HG02885 (cell line): ENCODE measurements around the gene CCDC40.
"Not testable (repeated sequence)": the region's sequence is repeated elsewhere in the genome, so short reads cannot be mapped to it uniquely, and the experiment has no call there.

Experiments
- ATAC-seq: cut with Tn5 transposase; IDR thresholded peaks from one replicate; pipeline ENCODE4 v1.9.1; 2021; ENCODE audit warnings: mild to moderate bottlenecking; ENCODE audit not compliant: unreplicated experiment, poor library complexity

The CCDC40 gene

DNA sequence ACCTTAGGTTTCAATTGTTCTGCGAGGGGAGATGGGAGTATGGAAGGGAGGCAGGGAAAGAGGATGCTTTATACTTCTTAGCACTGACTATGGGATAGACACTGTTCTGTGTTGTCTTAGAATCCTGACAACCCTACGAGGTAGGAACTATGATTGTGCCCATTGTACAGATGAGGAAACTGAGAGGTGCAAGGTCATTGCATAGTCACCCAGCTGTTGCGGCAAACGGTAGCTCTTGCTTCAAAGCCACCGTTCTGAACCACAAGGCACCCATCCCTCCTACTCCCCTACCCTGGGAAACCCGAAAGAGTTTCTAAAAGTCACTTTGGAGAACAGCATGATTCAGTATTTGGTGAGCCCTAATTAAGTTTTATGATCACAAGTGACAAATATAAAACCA is 7.5 kb downstream of the CCDC40 start:
- ATAC-seq, result no peak

DNA sequence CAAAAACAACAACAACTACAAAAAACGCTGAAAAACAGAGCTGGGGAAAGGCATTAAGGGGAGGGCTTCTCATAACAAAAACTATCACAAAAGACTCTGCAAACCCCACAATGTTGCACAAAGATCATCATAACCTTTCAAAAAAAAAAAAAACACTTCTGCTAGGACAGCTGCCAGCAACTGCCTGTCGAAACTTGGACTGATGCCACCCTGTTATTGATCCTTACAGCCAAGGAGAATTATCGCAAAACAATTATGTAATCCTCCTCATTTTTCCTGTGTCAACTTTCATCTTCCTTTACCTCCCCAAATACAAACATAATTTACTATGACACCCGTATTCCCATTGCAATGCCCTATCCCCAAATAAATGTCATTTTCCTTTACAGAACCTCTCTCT is 9.3 kb downstream of the CCDC40 start:
- ATAC-seq, result no peak

DNA sequence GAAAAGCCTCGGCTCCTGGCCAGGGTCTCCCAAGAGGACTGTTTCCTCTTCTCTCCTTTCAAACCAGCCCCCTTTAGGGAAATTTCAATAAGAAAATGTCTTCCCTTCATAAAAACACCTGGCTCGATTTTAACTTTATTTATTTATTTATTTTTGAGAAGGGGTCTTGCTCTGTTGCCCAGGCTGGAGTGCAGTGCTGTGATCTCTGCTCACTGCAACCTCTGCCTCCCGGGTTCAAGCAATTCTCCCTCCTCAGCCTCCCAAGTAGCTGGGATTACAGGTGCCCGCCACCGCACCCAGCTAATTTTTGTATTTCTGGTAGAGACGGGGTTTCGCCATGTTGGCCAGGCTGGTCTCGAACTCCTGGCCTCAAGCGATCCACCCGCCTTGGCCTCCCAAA is 10.3 kb downstream of the CCDC40 start:
- not testable (repeated sequence) for ATAC-seq

DNA sequence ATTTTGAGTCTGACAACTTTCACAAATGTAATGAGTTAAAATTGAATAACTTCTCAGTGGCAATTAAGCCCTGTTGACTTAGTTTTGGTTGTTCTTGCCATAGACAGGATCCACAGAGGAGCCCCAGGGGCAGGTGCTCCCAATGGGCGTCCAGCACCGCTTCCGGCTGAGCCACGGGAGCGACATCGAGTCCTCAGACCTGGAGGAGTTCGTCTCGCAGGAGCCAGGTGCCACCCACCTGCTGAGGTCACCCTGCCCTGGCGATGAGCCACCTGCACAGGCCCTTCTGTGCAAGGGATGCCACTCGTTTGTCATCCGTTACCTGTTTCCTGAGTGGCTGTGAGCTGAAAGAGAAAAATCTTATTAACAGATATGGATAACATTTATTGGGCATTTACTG is 10.7 kb downstream of the CCDC40 start:
- no peak for ATAC-seq

DNA sequence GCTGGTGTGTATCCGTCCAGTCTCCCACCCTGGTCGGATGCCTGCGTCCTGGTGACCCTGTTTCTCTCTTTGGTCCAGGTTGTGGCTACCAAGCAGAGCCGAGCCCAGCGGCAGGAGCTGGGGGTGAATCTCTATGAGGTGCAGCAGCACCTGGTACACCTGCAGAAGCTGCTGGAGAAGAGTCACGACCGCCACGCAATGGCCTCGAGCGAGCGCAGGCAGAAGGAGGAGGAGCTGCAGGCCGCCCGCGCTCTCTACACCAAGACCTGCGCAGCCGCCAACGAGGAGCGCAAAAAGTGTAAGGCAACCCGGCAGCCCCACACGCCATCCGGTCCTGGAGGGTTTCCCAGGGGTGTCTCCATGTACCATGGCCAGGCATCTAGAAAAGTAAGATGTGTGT is 13.5 kb downstream of the CCDC40 start:
- ATAC-seq, result no peak

DNA sequence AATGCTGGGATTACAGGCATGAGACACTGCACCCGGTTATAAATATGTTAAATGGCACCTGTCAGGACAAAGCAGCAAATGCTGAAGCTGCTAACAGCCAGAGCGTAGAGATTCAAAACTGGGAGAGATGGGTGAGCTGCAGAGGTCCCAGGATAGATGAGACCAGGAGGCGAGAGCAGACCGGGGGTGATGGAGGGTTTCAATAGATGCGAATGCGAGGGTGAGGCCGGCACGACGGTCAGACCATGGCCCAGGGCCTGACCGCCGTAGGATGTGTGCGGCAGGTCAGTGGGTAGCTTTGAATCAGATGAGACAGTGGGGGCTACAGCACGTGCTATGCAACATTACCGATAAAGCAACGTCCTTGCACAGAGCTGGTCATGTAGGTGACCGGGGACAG is 14.3 kb downstream of the CCDC40 start:
- ATAC-seq, result no peak

DNA sequence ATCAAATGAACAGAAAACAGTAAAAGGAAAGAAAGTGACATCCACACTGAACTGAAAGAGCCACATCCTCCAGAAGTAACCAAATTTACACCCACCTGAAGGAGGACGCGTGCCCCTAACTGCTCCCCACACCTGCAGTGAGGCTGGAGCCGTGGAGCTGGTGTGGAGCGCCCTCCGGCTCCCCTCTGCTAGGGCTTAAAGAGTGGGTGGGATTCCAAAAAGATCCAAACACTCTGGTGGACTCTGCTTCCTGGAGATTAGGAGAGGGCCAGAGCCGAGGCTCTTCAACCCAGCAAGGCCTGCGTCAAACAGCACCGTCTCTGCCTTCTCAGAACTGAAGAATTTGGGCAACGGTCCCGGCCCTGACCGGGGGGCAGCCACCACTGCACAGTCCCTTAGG is 15.2 kb downstream of the CCDC40 start:
- no peak for ATAC-seq

DNA sequence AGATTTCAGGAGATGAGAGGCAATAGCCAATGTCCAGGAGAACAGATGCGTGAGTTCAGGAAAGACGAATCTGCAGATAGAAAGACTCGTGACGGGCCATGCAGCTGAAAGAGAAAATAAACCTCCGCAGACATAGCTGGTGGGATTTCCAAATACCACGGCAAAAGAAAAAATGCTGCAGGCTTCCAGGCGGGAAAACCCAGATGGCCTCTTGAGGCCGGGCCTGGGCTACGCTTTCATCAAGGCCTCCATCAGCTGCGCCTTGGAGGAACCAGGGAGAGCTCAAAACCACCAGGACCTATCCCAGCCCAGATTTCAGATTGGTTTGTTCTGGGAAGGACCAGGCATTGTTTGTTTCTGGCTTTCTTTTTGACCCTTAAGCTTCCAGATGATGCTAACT is 16.7 kb downstream of the CCDC40 start:
- no peak for ATAC-seq

DNA sequence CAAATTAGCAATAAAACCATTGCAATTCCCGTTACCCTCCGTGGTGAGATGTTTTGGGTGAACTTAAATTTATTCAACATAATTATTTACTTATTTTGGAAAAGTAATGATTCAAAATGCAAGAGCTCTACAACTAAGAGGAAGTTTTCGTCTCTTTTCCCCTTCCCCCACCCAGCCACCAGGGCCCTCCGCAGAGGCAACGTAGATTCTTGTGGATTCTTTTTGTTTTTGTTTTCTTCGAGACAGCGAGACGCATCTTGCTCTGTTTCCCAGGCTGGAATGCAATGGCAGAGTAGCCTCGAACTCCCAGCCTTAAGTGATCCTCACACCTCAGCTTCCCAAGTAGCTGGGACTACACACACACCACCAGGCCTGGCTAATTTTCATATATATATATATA is 19.2 kb downstream of the CCDC40 start:
- no peak for ATAC-seq

DNA sequence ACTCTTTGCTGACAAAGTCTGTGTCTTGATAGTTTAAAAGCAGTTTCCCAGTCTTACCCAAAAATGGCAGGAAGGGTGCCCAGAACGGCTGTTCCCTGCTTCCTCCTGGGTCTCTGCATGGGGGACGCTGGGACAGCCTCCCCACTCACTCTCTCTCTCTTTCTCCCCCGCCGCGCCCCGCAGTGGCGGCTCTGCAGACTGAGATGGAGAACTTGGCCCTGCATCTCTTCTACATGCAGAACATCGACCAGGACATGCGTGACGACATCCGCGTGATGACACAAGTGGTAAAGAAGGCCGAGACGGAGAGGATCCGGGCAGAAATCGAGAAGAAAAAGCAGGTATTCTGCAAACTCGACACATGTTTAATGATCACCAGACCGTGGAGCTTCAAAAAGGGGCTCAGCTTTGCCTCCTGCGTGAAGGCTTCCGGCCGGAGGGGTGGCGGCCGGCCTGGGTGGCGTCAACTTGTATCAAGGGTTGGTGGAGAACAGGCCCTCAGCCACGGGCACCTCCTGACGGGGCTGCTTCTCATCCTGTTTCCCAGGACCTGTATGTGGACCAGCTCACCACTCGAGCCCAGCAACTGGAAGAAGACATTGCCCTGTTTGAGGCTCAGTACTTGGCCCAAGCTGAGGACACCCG is 22.0 kb downstream of the CCDC40 start:
- no peak for ATAC-seq

DNA sequence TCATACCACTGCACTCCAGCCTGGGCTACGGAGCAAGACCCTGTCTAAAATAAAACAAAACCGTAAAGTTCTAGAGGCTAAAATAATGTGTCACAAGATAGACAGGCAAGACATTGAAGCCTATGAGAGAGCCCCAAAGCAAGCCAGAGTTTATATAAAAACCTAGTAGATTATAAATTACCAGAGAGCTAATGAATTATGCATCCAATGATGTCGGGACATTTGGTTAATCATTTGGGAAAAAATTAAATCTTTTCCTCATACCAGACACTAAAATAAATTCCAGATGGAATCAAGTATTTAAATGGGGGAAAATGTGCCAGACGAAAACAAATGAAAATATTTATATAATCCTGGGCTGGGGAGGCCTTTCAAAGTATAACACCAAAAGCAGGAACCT is 24.2 kb downstream of the CCDC40 start:
- no peak for ATAC-seq

DNA sequence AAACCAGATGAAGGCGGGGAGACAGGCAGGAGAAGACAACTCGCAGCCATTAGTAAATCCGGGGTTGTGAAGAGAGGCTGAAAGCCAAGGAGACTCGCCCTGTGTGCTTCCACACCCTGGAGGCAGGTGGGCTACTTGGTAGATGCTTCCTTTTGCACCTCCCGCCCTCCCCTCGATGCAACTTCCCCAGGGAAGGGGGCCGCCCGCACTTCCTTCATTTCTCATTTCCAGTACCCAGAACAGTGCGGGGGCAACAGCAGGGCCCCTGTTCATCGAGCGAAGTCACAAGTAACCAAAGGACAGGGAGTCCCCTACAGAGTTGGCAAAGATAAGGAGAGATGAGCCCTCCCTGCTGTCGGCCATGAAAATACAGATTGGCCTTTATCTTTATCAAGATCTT is 25.0 kb downstream of the CCDC40 start:
- ATAC-seq, result no peak

DNA sequence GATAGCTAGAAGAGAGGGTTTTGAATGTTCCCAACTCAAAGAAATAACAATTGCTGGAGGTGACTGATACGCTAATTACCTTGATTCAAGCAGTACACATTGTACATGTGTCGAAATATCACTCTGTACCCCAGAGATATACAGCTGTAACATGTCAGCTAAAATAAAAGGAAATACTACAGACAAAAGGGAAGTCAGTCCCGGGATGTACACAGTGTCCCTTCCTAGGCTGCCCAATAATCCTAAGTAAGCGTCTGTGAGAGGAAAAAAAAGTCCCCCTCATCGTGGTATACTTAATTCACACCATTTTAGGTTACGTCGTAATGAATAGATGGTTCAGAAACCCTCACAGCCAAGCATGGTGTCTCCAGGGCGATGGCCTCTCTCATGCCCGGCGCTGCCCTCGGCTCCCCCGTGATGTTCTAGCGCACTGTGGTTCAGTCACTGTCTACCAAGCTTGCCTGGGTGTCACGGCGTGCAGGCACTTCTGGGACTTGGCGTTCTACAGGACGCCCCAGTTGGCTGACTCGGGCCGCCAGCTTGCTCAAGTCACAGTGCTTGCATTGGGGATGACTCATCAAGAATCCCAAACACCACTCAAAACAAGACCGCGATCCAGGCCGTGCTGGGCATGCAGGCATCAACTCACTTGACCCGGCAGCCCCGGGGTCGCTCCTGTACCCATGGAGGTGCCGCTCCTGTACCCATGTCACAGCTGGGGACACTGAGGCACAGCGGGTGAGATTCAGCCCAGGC is 27.6 kb downstream of the CCDC40 start:
- ATAC-seq, result no peak

DNA sequence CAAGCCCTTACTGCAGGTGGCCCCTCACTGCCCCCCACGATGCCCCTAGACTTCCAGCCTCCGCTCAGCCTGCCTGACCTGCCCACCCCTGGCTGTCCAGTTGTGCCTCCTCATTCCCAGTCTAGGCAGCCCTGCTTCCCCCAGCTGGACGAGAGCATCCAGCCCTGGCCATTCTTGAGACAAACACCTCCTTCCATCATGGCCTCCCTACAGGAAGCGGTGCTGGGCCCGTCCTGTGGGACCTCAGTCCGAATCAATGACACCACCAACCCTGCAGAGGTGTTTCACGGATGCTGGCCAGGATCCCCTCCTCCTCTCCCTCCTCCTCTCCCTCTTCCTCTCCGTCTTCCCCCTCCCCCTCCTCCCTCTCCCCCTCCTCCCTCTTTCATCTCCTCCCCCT is 28.3 kb downstream of the CCDC40 start:
- no peak for ATAC-seq

DNA sequence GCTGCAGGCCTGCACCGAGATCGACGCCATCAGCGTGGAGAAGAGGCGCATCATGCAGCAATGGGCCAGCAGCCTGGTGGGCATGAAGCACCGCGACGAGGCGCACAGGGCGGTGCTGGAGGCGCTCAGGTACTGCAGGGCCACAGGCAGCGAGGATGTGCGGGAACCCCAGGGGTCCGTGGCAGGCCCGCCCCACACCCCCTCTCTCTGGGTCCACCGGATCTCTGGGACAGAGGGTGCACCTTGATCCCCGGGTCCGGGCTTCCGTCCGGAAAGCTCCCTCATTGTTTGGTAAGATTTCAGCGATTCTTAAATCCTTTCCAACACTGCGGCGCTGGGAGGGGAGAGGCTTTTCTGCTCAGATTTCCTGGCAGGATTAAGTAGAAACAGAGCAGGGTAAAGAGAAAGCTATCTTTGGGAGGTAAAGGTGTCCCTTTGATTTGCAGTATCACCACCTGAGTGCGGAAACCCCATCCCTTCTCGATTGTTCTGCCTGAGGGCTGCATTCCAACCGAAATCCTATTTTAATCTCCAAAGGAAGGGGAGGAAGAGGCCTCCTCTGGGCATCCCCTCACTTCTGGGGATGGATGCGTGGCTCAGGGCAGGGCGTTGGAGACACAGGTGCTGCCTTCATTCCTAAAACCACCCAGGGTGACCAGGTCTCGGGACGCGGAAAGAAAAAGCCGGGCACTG is 29.2 kb downstream of the CCDC40 start:
- ATAC-seq, result no peak

DNA sequence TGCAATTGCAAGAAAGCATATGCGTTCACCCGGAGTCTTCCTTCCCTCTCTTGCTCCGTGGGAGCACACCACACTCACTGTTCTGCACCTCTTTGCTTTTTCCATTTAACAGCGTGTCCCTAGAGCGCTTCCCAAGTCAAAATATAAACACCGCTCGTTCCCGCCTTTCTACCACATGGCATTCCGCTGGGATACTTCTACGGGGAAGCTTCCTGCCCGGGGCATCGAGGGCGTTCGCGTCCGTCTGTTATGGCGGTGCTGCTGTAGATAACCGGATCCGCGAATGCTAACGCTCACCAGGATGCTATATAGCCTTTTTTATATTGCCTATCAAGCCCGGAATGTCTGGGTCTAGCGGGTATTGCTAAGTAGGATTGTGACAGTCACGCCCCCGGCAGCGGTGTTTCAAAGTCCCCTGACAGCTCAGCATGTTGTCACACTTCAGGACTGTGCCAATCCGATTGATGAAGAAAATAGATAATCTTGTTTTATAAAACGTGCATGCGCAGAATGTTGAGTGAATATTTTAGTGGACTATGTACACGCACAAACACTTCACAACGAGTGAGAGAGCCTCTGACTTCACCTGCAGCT is 31.0 kb downstream of the CCDC40 start:
- ATAC-seq, result no peak

DNA sequence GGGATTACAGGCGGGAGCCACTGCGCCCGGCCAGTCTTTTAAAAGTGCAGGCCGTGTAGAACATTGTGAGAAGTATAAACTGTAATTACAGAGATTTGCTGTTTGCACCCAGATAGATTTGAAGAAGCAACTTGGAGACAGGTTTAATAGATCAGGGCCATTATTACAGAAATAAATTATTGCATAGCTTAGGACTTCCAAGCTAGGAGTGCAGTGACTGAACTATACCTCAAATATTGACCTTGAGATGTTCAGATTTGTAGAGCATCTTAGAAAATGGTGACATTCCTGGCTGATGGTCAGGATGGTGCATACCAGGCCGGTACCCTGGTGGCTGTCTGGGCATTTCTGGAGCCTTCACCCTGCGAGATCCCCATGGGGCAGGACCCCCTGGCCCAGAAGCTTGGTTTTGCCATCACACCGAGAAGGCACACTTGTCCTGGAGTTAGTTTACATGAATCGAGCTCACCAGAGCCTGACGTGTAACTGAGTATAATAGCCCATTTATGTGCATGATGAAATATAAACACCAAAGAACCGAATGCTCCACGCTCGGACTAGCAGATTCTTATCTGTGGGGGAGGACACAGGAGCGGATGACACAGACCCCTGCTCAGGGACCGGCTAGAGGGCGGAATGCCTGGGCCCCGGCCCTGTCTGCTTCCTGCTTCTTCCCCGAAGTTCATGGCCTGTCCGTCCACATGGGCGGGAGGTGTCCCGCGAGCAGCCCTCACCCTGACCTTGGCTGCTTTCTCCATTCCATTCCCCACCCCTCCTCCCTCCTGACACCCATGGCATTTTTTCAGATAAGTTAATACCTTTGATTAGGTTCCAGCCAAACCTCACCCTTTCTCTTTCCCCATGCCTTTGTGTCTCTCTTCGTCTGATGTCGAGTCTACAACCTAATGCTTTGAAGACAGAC is 32.1 kb downstream of the CCDC40 start:
- no peak for ATAC-seq

DNA sequence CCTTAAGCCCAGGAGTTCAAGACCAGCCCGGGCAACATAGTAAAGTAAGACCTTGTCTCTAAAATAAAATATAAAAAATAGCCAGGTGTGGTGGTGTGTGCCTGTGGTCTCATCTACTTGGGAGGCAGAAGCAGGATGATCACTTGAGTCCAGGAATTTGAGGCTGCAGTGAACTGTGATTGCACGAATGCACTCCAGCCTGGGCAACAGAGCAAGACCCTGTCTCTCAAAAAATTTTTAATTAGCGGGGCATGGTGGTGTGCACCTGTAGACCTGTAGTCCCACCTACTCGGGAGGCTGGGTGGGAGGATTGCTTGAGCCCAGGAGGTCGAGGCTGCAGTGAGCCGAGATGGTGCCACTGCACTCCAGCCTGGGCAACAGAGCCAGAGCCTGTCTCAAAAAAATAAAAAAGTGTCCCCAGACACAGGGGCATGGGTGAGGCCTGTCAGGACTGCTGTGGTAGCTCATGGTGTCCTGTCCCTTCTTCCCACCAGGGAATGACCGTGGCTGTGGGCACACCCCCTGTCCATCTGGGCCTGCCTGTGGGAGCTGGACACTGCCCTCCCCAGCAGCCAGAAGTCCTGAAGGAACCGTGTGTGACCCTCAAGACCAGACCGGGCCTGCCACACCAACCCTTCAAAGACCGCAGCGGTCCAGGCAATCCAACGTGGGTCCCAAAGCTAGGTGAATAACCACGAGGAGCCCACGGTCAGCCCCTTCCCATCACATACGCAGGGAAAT is 34.1 kb downstream of the CCDC40 start:
- ATAC-seq, result no peak

DNA sequence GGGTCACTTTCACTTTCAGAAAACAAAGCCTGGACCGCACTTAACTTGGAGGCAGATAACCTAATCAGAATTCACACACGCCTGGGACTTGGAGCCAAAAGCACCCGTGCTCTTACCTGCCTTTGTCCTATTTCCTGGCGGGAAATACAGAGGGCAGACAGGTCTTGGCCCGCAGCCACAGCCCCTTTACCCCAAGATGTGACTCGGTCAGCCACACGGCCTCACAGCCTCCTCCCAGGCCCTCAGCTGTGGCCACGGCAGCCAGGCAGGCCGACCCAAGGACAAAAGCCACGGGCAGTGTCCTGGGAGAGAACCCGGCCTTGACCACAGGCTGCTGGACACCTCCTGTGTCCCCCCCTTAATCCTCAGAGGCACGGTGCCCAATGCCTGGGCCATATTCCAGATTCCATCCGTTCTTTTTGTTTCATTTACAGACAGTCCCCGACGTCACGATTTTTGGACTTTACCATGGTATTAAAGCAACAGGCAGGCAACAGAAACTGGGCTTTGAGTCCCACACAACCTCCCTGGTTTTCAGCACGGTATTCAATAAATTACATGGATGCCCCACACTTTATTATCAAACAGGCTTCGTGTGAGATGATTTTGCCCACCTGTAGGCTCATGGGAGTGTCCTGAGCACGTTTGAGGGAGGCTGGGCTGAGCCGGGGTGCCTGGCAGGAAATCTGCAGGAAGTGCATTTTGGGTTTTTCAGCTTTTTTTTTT is 34.8 kb downstream of the CCDC40 start:
- no peak for ATAC-seq
